ENCODE measurements around the gene KTI12.
"Not testable (repeated sequence)": the region's sequence is repeated elsewhere in the genome, so short reads cannot be mapped to it uniquely, and the experiment has no call there.

KTI12 gene

GRCh38 chr1:52055066-52055865, 21.7 kb upstream of the KTI12 start, which contains the start of gene TXNDC12:
TSS of gene TXNDC12 (minus strand) at chr1:52055191. CDS start at chr1:52055096, 95 bp downstream.
- Mint-ChIP-seq H3K36me3 (peaks cover 3% of the 10 kb centered on the region), H3K9me3 (no peaks in the 10 kb centered on the region), H3K27me3 (no peaks in the 10 kb centered on the region), H3K27ac (peak within 1 kb of the TSS; percentile 97), H3K4me1 (peaks cover 38% of the 10 kb centered on the region), H3K4me3 (peak within 1 kb of the TSS; percentile 92)
- ATAC-seq (ENCODE audit: low read depth), result peak; percentile 18
- DNase-seq (ENCODE audit: low spot score in 2 of 2), result peak; percentile 27 to 35

GRCh38 chr1:52054496-52055065, 21.0 kb upstream of the KTI12 start:
- Mint-ChIP-seq H3K27me3 (no peaks in the 10 kb centered on the region), H3K36me3 (peaks cover 3% of the 10 kb centered on the region), H3K27ac (peak overlapping the region; percentile 97), H3K9me3 (no peaks in the 10 kb centered on the region), H3K4me3 (peak overlapping the region; percentile 92), H3K4me1 (peaks cover 41% of the 10 kb centered on the region)
- no peak for ATAC-seq (ENCODE audit: low read depth)
- DNase-seq (ENCODE audit: low spot score in 2 of 2), result no peak

GRCh38 chr1:52053862-52054261, 20.3 kb upstream of the KTI12 start:
- Mint-ChIP-seq H3K27me3 (no peaks in the 10 kb centered on the region), H3K4me3 (peak overlapping the region; percentile 92), H3K27ac (no peak overlapping the region), H3K36me3 (peaks cover 3% of the 10 kb centered on the region), H3K4me1 (peaks cover 36% of the 10 kb centered on the region), H3K9me3 (no peaks in the 10 kb centered on the region)
- DNase-seq (ENCODE audit: low spot score in 2 of 2) (no peak), ATAC-seq (ENCODE audit: low read depth) (no peak)

GRCh38 chr1:52049337-52049736, 15.7 kb upstream of the KTI12 start:
- H3K4me1 Mint-ChIP-seq, result peaks cover 19% of the 10 kb centered on the region

GRCh38 chr1:52045666-52046195, 12.1 kb upstream of the KTI12 start:
- H3K27me3 Mint-ChIP-seq, H3K27ac Mint-ChIP-seq: not testable (repeated sequence)

More at GRCh38 chr1:52049337-52049736, 15.7 kb upstream of the KTI12 start:
- not testable (repeated sequence) for H3K9me3 Mint-ChIP-seq; DNase-seq (ENCODE audit: low spot score in 2 of 2); H3K27ac Mint-ChIP-seq; ATAC-seq (ENCODE audit: low read depth); H3K4me3 Mint-ChIP-seq; H3K27me3 Mint-ChIP-seq
- H3K36me3 Mint-ChIP-seq, result peaks cover 14% of the 10 kb centered on the region

GRCh38 chr1:52045236-52045635, 11.6 kb upstream of the KTI12 start:
- Mint-ChIP-seq H3K27ac (no peak overlapping the region), H3K27me3 (no peaks in the 10 kb centered on the region), H3K9me3 (no peaks in the 10 kb centered on the region), H3K4me3 (no peak overlapping the region), H3K36me3 (peaks cover 18% of the 10 kb centered on the region), H3K4me1 (peaks cover 12% of the 10 kb centered on the region)
- DNase-seq (ENCODE audit: low spot score in 2 of 2) (no peak), ATAC-seq (ENCODE audit: low read depth) (no peak)

More at GRCh38 chr1:52045666-52046195, 12.1 kb upstream of the KTI12 start:
- peaks cover 18% of the 10 kb centered on the region for H3K36me3 Mint-ChIP-seq
- ATAC-seq (ENCODE audit: low read depth); H3K9me3 Mint-ChIP-seq; DNase-seq (ENCODE audit: low spot score in 2 of 2); H3K4me3 Mint-ChIP-seq: not testable (repeated sequence)
- peaks cover 12% of the 10 kb centered on the region for H3K4me1 Mint-ChIP-seq

- peaks cover 10% of the 10 kb centered on the region for H3K4me1 Mint-ChIP-seq
- ATAC-seq (ENCODE audit: low read depth) (no peak), DNase-seq (ENCODE audit: low spot score in 2 of 2) (no peak)
- H3K36me3 Mint-ChIP-seq, result peaks cover 24% of the 10 kb centered on the region
- no peaks in the 10 kb centered on the region for H3K9me3 Mint-ChIP-seq
- no peak overlapping the region for H3K4me3 Mint-ChIP-seq
- no peak overlapping the region for H3K27ac Mint-ChIP-seq
- H3K27me3 Mint-ChIP-seq, result no peaks in the 10 kb centered on the region
Measured at GRCh38 chr1:52041551-52042185, 8.1 kb upstream of the KTI12 start.

GRCh38 chr1:52037909-52038308, 4.3 kb upstream of the KTI12 start:
- Mint-ChIP-seq H3K36me3 (peaks cover 14% of the 10 kb centered on the region), H3K27ac (no peak overlapping the region), H3K27me3 (no peaks in the 10 kb centered on the region), H3K4me1 (no peaks in the 10 kb centered on the region), H3K9me3 (no peaks in the 10 kb centered on the region), H3K4me3 (no peak overlapping the region)
- ATAC-seq (ENCODE audit: low read depth) (no peak), DNase-seq (ENCODE audit: low spot score in 2 of 2) (no peak)

GRCh38 chr1:52037402-52037814, 3.8 kb upstream of the KTI12 start:
- no peak for DNase-seq (ENCODE audit: low spot score in 2 of 2)
- H3K4me1 Mint-ChIP-seq, result peaks cover under 1% of the 10 kb centered on the region
- no peak overlapping the region for H3K27ac Mint-ChIP-seq
- no peak for ATAC-seq (ENCODE audit: low read depth)
- no peaks in the 10 kb centered on the region for H3K9me3 Mint-ChIP-seq
- no peaks in the 10 kb centered on the region for H3K27me3 Mint-ChIP-seq
- no peak overlapping the region for H3K4me3 Mint-ChIP-seq
- H3K36me3 Mint-ChIP-seq, result peaks cover 14% of the 10 kb centered on the region

GRCh38 chr1:52034050-52034384, 407 bp upstream of the KTI12 start:
- DNase-seq (ENCODE audit: low spot score in 2 of 2) (no peak), ATAC-seq (ENCODE audit: low read depth) (no peak)
- Mint-ChIP-seq H3K4me1 (peaks cover 14% of the 10 kb centered on the region), H3K36me3 (peaks cover 8% of the 10 kb centered on the region), H3K27me3 (no peaks in the 10 kb centered on the region), H3K4me3 (peak overlapping the region; percentile 95), H3K27ac (peak overlapping the region; percentile 97), H3K9me3 (no peaks in the 10 kb centered on the region)

GRCh38 chr1:52032785-52033131, 852 bp downstream of the KTI12 start:
- peaks cover 14% of the 10 kb centered on the region for H3K4me1 Mint-ChIP-seq
- no peaks in the 10 kb centered on the region for H3K27me3 Mint-ChIP-seq
- peaks cover 4% of the 10 kb centered on the region for H3K36me3 Mint-ChIP-seq
- peak overlapping the region; percentile 97 for H3K27ac Mint-ChIP-seq
- peak overlapping the region; percentile 95 for H3K4me3 Mint-ChIP-seq
- no peaks in the 10 kb centered on the region for H3K9me3 Mint-ChIP-seq
- no peak for ATAC-seq (ENCODE audit: low read depth)
- DNase-seq (ENCODE audit: low spot score in 2 of 2), result peak in 1 of 2 donors; percentile 14

GRCh38 chr1:52032124-52032784, 1.4 kb downstream of the KTI12 start:
- no peak for DNase-seq (ENCODE audit: low spot score in 2 of 2)
- ATAC-seq (ENCODE audit: low read depth), result no peak
- peak overlapping the region; percentile 95 for H3K4me3 Mint-ChIP-seq

GRCh38 chr1:52028839-52029238, 4.8 kb downstream of the KTI12 start:
- ATAC-seq (ENCODE audit: low read depth); DNase-seq (ENCODE audit: low spot score in 2 of 2); H3K27ac Mint-ChIP-seq; H3K27me3 Mint-ChIP-seq; H3K4me3 Mint-ChIP-seq; H3K9me3 Mint-ChIP-seq: not testable (repeated sequence)
- H3K36me3 Mint-ChIP-seq, result peaks cover 13% of the 10 kb centered on the region
- peaks cover 14% of the 10 kb centered on the region for H3K4me1 Mint-ChIP-seq

More at GRCh38 chr1:52032124-52032784, 1.4 kb downstream of the KTI12 start:
- Mint-ChIP-seq H3K9me3 (no peaks in the 10 kb centered on the region), H3K27ac (peak overlapping the region; percentile 97), H3K36me3 (peaks cover 4% of the 10 kb centered on the region), H3K4me1 (peaks cover 14% of the 10 kb centered on the region), H3K27me3 (no peaks in the 10 kb centered on the region)

- DNase-seq (ENCODE audit: low spot score in 2 of 2), result no peak
- no peaks in the 10 kb centered on the region for H3K9me3 Mint-ChIP-seq
- H3K27me3 Mint-ChIP-seq, result no peaks in the 10 kb centered on the region
- no peak for ATAC-seq (ENCODE audit: low read depth)
- no peak overlapping the region for H3K27ac Mint-ChIP-seq
- H3K4me3 Mint-ChIP-seq, result no peak overlapping the region
- peaks cover 15% of the 10 kb centered on the region for H3K36me3 Mint-ChIP-seq
- H3K4me1 Mint-ChIP-seq, result peaks cover 14% of the 10 kb centered on the region
Measured at GRCh38 chr1:52028328-52028727, 5.3 kb downstream of the KTI12 start.
